ENCODE results near the gene RMND5B.

The RMND5B gene

GRCh38 chr5:178152491-178153444, 22.0 kb downstream of the RMND5B start:
- DNase-seq (ENCODE audit: low read depth): no peak
- peak overlapping the region; percentile 65 for H3K4me3 ChIP-seq (ENCODE audit: low read depth, low read length)
- TF ChIP-seq CTCF (IDR thresholded peaks at IDR 0.05; ENCODE audit: low read depth, low read length, missing control alignments): no peak
- in situ Hi-C loops (cut with HindIII; ENCODE audit: low sequenced_read_pairs): no loop called here

- TF ChIP-seq CTCF (IDR thresholded peaks at IDR 0.05; ENCODE audit: low read depth, low read length, missing control alignments): no peak
These were observed 22.9 kb downstream of the RMND5B start, which contains the start of gene NHP2 for GRCh38 chr5:178153530-178154340. Gene NHP2, minus strand, starts transcription at chr5:178153885. Its CDS starts 68 bp downstream, at chr5:178153817.

GRCh38 chr5:178155065-178155464, 24.3 kb downstream of the RMND5B start:
- no peak for TF ChIP-seq CTCF (IDR thresholded peaks at IDR 0.05; ENCODE audit: low read depth, low read length, missing control alignments)
- no peak for DNase-seq (ENCODE audit: low read depth)
- no peak overlapping the region for H3K4me3 ChIP-seq (ENCODE audit: low read depth, low read length)
- in situ Hi-C loops (cut with HindIII; ENCODE audit: low sequenced_read_pairs): no loop called here

More at GRCh38 chr5:178153530-178154340, 22.9 kb downstream of the RMND5B start, which contains the start of gene NHP2:
- peak; percentile 98 for DNase-seq (ENCODE audit: low read depth)
- in situ Hi-C loops (cut with HindIII; ENCODE audit: low sequenced_read_pairs): no loop called here
- H3K4me3 ChIP-seq (ENCODE audit: low read depth, low read length): peak within 1 kb of the TSS; percentile 65

GRCh38 chr5:178160176-178160575, 29.4 kb downstream of the RMND5B start:
- DNase-seq (ENCODE audit: low read depth): no peak
- in situ Hi-C loops (cut with HindIII; ENCODE audit: low sequenced_read_pairs): no loop called here
- TF ChIP-seq CTCF (IDR thresholded peaks at IDR 0.05; ENCODE audit: low read depth, low read length, missing control alignments): no peak
- no peak overlapping the region for H3K4me3 ChIP-seq (ENCODE audit: low read depth, low read length)

GRCh38 chr5:178162481-178162880, 31.7 kb downstream of the RMND5B start:
- DNase-seq (ENCODE audit: low read depth): no peak
- in situ Hi-C loops (cut with HindIII; ENCODE audit: low sequenced_read_pairs): no loop called here
- no peak for TF ChIP-seq CTCF (IDR thresholded peaks at IDR 0.05; ENCODE audit: low read depth, low read length, missing control alignments)
- H3K4me3 ChIP-seq (ENCODE audit: low read depth, low read length): no peak overlapping the region

Measured in astrocyte of the cerebellum (primary cell).